Erythroblast (primary cell): ENCODE data around the gene SLC39A8.

ENCODE experiments used
- GATA1 ChIP-seq: IDR thresholded peaks from 2 replicates; pipeline ENCODE4 v1.6.1; 2011; ENCODE audit warnings: low read depth, mild to moderate bottlenecking, control low read depth, low read length, moderate library complexity
- POLR2A ChIP-seq: IDR thresholded peaks from 2 replicates; pipeline ENCODE4 v1.6.1; 2011; ENCODE audit warnings: mild to moderate bottlenecking, low read length

DNA sequence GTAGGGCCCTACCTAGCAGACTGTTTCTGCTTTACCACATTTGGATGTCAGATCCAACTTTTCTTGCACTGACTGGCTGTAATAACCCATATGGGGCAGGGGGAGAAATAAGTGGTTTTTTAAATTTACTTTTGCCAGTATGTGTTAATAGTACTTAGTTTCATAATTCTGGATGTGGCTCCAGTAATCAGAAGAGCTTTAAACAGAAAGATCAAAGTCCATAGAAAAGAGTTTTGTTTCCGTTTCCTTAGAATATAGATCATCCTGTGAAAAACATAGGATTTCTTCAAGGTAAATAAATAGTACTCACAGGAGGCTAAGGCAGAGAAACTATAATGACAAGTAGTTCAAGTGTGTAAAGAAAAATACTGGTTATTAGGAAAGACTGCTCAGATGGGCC is 85.6 kb downstream of the SLC39A8 start:
- TF ChIP-seq POLR2A (no peak), GATA1 (no peak)
